HCT116 (cell line): Measurements from ENCODE around the gene CCDC70. TPM values are rescaled to one million over a fixed set of nuclear protein-coding genes. Genes with fewer than 3 reads are reported as not detected.

Experiments used
- ATAC-seq: fragments of 200-7000 bp; cut with Tn5 transposase; 2 replicates; pipeline ENCODE4 v1.9.1; 2020; ENCODE audit warnings: mild to moderate bottlenecking, moderate library complexity
- BruUV-seq: library from RNA; stranded (reverse); fragments of 400-500 nt; replicated peaks from 2 replicates; lab custom pipeline; 2021; lab: Mats Ljungman, UMichigan
- CTCF ChIA-PET: fragments of 300-600 bp; sonication (Branson Sonifier 250); formaldehyde crosslinking; loops from one replicate; lab custom pipeline; 2021; ENCODE audit warnings: antibody characterized with exemption; lab: Charles Lee
- POLR2A ChIA-PET: fragments of 300-600, 350-600 bp; sonication (Branson Sonifier 250); formaldehyde crosslinking; loops from one replicate; lab custom pipeline; 2021; ENCODE audit warnings: antibody characterized with exemption; lab: Charles Lee
- RAD21 ChIA-PET, 2 experiments: fragments of 300-600 bp; sonication (Branson Sonifier 250); formaldehyde crosslinking; loops; one replicate each; lab custom pipeline; 2023; ENCODE audit warnings: low total read pairs in 2 of 2; ENCODE audit not compliant: uncharacterized antibody in 2 of 2, unreplicated experiment in 2 of 2, low non-redundant PET in 1 of 2; lab: Charles Lee
- DNase-seq: peaks from one replicate; pipeline ENCODE4 v3.0.0-alpha.2; 2010; ENCODE audit warnings: low read depth, low spot score
- H2AFZ ChIP-seq: fragments of 200-600 bp; shearing (Covaris generic), sonication (generic); 2 replicates; pipeline ENCODE4 v1.6.1; 2017; ENCODE audit warnings: low read depth, mixed run types, mixed read lengths, antibody characterized with exemption, low read length; ENCODE audit not compliant: poor library complexity, severe bottlenecking
- H3K27ac ChIP-seq: 2 replicates; pipeline ENCODE4 v1.5.1; 2012; ENCODE audit warnings: low read depth, low read length
- H3K27me3 ChIP-seq: fragments of 200-600 bp; sonication (generic); 2 replicates; pipeline ENCODE4 v1.6.1; 2016; ENCODE audit warnings: mixed run types, low read length, mixed read lengths; ENCODE audit not compliant: insufficient read depth
- H3K36me3 ChIP-seq, 2 experiments: fragments of 200-500 bp in 1 of 2; fragments of 200-600 bp in 1 of 2; sonication (Bioruptor generic) in 1 of 2; sonication (generic) in 1 of 2; 2 replicates each; pipeline versions ENCODE4 v1.5.1 to v1.6.1; 2014 to 2016; ENCODE audit warnings: low read length in 2 of 2, inconsistent platforms in 1 of 2, mixed read lengths in 1 of 2, mixed run types in 1 of 2; ENCODE audit not compliant: insufficient read depth in 2 of 2, control insufficient read depth in 1 of 2
- H3K4me1 ChIP-seq, 2 experiments: fragments of 200-600 bp in 1 of 2; sonication (generic) in 1 of 2; 2 replicates each; pipeline versions ENCODE4 v1.5.1 to v1.6.1; 2012 to 2017; ENCODE audit warnings: low read length in 2 of 2, inconsistent platforms in 1 of 2, mild to moderate bottlenecking in 1 of 2, mixed read lengths in 1 of 2, mixed run types in 1 of 2, moderate library complexity in 1 of 2; ENCODE audit not compliant: insufficient read depth in 2 of 2, control insufficient read depth in 1 of 2
- H3K4me2 ChIP-seq: fragments of 200-600 bp; sonication (generic); 2 replicates; pipeline ENCODE4 v1.6.1; 2017; ENCODE audit warnings: mixed run types, low read length, mixed read lengths
- H3K4me3 ChIP-seq, 2 experiments: fragments of 200-600 bp in 1 of 2; sonication (generic) in 1 of 2; replicated peaks in 1 of 2; 2 replicates each; pipeline ENCODE4 v1.5.1; 2011 to 2016; ENCODE audit warnings: low read length in 2 of 2, control low read depth in 1 of 2, low read depth in 1 of 2, mild to moderate bottlenecking in 1 of 2, mixed read lengths in 1 of 2, mixed run types in 1 of 2
- H3K79me2 ChIP-seq: fragments of 200-600 bp; sonication (generic); 2 replicates; pipeline ENCODE4 v1.6.1; 2017; ENCODE audit warnings: mild to moderate bottlenecking, mixed run types, low read length, moderate library complexity, mixed read lengths; ENCODE audit not compliant: insufficient read depth
- H3K9ac ChIP-seq: fragments of 200-600 bp; sonication (generic); 2 replicates; pipeline ENCODE4 v1.6.1; 2016; ENCODE audit warnings: low read length, mixed read lengths
- H3K9me2 ChIP-seq: fragments of 200-600 bp; sonication (generic), shearing (Covaris generic); 2 replicates; pipeline ENCODE4 v1.6.1; 2017; ENCODE audit warnings: mixed run types, mild to moderate bottlenecking, moderate library complexity; ENCODE audit not compliant: insufficient read depth
- H3K9me3 ChIP-seq, 2 experiments: fragments of 200-500 bp in 1 of 2; fragments of 200-600 bp in 1 of 2; sonication (Bioruptor generic) in 1 of 2; sonication (generic) in 1 of 2; 2 replicates each; pipeline ENCODE4 v1.6.1; 2014 to 2017; ENCODE audit warnings: low read length in 2 of 2, mixed read lengths in 2 of 2, inconsistent platforms in 1 of 2, low read depth in 1 of 2, mild to moderate bottlenecking in 1 of 2, mixed run types in 1 of 2, moderate library complexity in 1 of 2; ENCODE audit not compliant: control insufficient read depth in 1 of 2, insufficient read depth in 1 of 2
- H4K20me1 ChIP-seq: fragments of 200-600 bp; sonication (generic), shearing (Covaris generic); 2 replicates; pipeline ENCODE4 v1.6.1; 2017; ENCODE audit warnings: mixed run types, mild to moderate bottlenecking, moderate library complexity; ENCODE audit not compliant: insufficient read depth
- CBX3 ChIP-seq: IDR thresholded peaks from 2 replicates; pipeline ENCODE4 v1.6.1; 2012; ENCODE audit warnings: low read depth
- EGR1 ChIP-seq: IDR thresholded peaks from 2 replicates; pipeline ENCODE4 v1.6.1; 2012; ENCODE audit warnings: low read depth
- ELF1 ChIP-seq: IDR thresholded peaks from 2 replicates; pipeline ENCODE4 v1.6.1; 2012; ENCODE audit warnings: low read depth, borderline replicate concordance
- EZH2 ChIP-seq: fragments of 200-600 bp; sonication (generic); IDR thresholded peaks from 2 replicates; pipeline ENCODE4 v1.6.1; 2017; ENCODE audit warnings: antibody characterized with exemption, mixed run types
- EZH2phosphoT487 ChIP-seq: fragments of 200-600 bp; IDR thresholded peaks from 2 replicates; pipeline ENCODE4 v1.6.1; 2018; ENCODE audit warnings: antibody characterized with exemption, borderline replicate concordance
- FOSL1 ChIP-seq: IDR thresholded peaks from 2 replicates; pipeline ENCODE4 v1.6.1; 2012; ENCODE audit warnings: low read depth
- JUND ChIP-seq: IDR thresholded peaks from 2 replicates; pipeline ENCODE4 v1.6.1; 2012
- MAX ChIP-seq: IDR thresholded peaks from 2 replicates; pipeline ENCODE4 v1.6.1; 2012
- SP1 ChIP-seq: IDR thresholded peaks from 2 replicates; pipeline ENCODE4 v1.6.1; 2012; ENCODE audit warnings: low read depth
- SRF ChIP-seq: IDR thresholded peaks from 2 replicates; pipeline ENCODE4 v1.6.1; 2012; ENCODE audit warnings: low read depth
- TCF7L2 ChIP-seq: IDR thresholded peaks from 2 replicates; pipeline ENCODE4 v1.7.0; 2011; ENCODE audit warnings: borderline replicate concordance, inconsistent platforms; ENCODE audit not compliant: insufficient read depth, insufficient read length; ENCODE audit errors: extremely low read depth
- ZBTB33 ChIP-seq: IDR thresholded peaks from 2 replicates; pipeline ENCODE4 v1.6.1; 2011; ENCODE audit warnings: mild to moderate bottlenecking, low read length, moderate library complexity; ENCODE audit not compliant: insufficient replicate concordance; ENCODE audit errors: extremely low read depth
- intact Hi-C: fragments of 100-400 bp; cut with micrococcal nuclease; formaldehyde crosslinking; loops from 2 replicates; pipeline ENCODE4 v1.10.0; 2022
- total RNA-seq: library from RNA; stranded (reverse); gene quantifications from one replicate; pipeline ENCODE4 v1.2.1, GENCODE V29; 2021; ENCODE audit not compliant: unreplicated experiment

The CCDC70 gene
- total RNA-seq, 1 experiment from 2014 or later, result not detected

GRCh38 chr13:51816604-51817249 lies 45.0 kb upstream of the CCDC70 start:
- peak; percentile 34; the same call in 1 of the 2 replicates for TF ChIP-seq JUND
- no peak for TF ChIP-seq CBX3
- TF ChIP-seq SP1, result 0 out of 2 replicates have a peak, but pooled peaks have one; percentile 12
- TF ChIP-seq FOSL1, result peak; percentile 32; the same call in 1 of the 2 replicates
- TF ChIP-seq EGR1, result no peak
- no peak for TF ChIP-seq EZH2phosphoT487
- TF ChIP-seq EZH2, result no peak
- no peaks in the 10 kb centered on the region for H4K20me1 ChIP-seq
- no TSS peak for BruUV-seq
- H3K79me2 ChIP-seq, result no peaks in the 10 kb centered on the region
- no peaks in the 10 kb centered on the region for H3K36me3 ChIP-seq
- 0 out of 4 replicates have a peak overlapping the region, but pooled peaks of 1 of the 2 experiments have one; percentile 11 for H3K4me3 ChIP-seq
- ChIA-PET CTCF (interaction anchor here (1.2 to 2.7 kb wide), 3 partner anchors 17 to 311 kb away, joined by 5 to 22 read pairs (median 10); partner anchors contain the start of gene NEK5), RAD21 (no interaction called here), POLR2A (interaction anchor here (0.8 kb wide), 1 partner anchor 364 kb away, joined by 3 read pairs; the partner anchor contains the start of gene INTS6)
- peak overlapping the region; percentile 71 for H2AFZ ChIP-seq
- peak; percentile 79 for ATAC-seq
- peaks cover 0 to 28% of the 10 kb centered on the region in 2 experiments; a peak in 3 of 4 replicates for H3K4me1 ChIP-seq
- no peaks in the 10 kb centered on the region for H3K9me3 ChIP-seq
- H3K27me3 ChIP-seq, result peaks cover 6% of the 10 kb centered on the region; the same call in 1 of the 2 replicates
- peak overlapping the region; percentile 63 for H3K4me2 ChIP-seq
- DNase-seq, result peak; percentile 23
- H3K9ac ChIP-seq, result no peak overlapping the region
- H3K9me2 ChIP-seq, result no peaks in the 10 kb centered on the region
- H3K27ac ChIP-seq, result no peak overlapping the region
- intact Hi-C loops, result no loop called here

GRCh38 chr13:51817717-51818116 lies 44.1 kb upstream of the CCDC70 start:
- RAD21 ChIA-PET, result no interaction called here
- Histone ChIP-seq H3K4me1 (peaks cover 0 to 23% of the 10 kb centered on the region in 2 experiments; a peak in 3 of 4 replicates), H3K79me2 (no peaks in the 10 kb centered on the region), H3K36me3 (no peaks in the 10 kb centered on the region), H4K20me1 (no peaks in the 10 kb centered on the region), H3K4me2 (no peak overlapping the region), H3K9ac (no peak overlapping the region), H2AFZ (no peak overlapping the region), H3K4me3 (no peak overlapping the region), H3K27me3 (peaks cover 6% of the 10 kb centered on the region; the same call in 1 of the 2 replicates), H3K9me2 (no peaks in the 10 kb centered on the region), H3K27ac (no peak overlapping the region), H3K9me3 (no peaks in the 10 kb centered on the region)
- no peak for DNase-seq
- intact Hi-C loops, result no loop called here
- BruUV-seq, result no TSS peak
- POLR2A ChIA-PET, result no interaction called here
- no peak for ATAC-seq
- CTCF ChIA-PET, result no interaction called here
- TF ChIP-seq TCF7L2, result no peak
- no peak for TF ChIP-seq MAX
- TF ChIP-seq JUND, result no peak
- TF ChIP-seq SRF, result no peak
- TF ChIP-seq ELF1, result no peak
- TF ChIP-seq ZBTB33, result no peak
